NCI-H2171 treated with DMSO at 0.1 percent for 48 hours (cell line): Measurements from ENCODE around the gene BLVRB.
"Not testable (repeated sequence)": the region's sequence is repeated elsewhere in the genome, so short reads cannot be mapped to it uniquely, and the experiment has no call there.

Source experiments
- DNase-seq: peaks from one replicate; lab custom pipeline; 2025; lab: John Stamatoyannopoulos, UW

Gene BLVRB

GRCh38 chr19:40422748-40423566 is 42.6 kb downstream of the BLVRB start:
- no peak for DNase-seq

GRCh38 chr19:40421993-40422747 is 43.4 kb downstream of the BLVRB start:
- DNase-seq = no peak

DNA sequence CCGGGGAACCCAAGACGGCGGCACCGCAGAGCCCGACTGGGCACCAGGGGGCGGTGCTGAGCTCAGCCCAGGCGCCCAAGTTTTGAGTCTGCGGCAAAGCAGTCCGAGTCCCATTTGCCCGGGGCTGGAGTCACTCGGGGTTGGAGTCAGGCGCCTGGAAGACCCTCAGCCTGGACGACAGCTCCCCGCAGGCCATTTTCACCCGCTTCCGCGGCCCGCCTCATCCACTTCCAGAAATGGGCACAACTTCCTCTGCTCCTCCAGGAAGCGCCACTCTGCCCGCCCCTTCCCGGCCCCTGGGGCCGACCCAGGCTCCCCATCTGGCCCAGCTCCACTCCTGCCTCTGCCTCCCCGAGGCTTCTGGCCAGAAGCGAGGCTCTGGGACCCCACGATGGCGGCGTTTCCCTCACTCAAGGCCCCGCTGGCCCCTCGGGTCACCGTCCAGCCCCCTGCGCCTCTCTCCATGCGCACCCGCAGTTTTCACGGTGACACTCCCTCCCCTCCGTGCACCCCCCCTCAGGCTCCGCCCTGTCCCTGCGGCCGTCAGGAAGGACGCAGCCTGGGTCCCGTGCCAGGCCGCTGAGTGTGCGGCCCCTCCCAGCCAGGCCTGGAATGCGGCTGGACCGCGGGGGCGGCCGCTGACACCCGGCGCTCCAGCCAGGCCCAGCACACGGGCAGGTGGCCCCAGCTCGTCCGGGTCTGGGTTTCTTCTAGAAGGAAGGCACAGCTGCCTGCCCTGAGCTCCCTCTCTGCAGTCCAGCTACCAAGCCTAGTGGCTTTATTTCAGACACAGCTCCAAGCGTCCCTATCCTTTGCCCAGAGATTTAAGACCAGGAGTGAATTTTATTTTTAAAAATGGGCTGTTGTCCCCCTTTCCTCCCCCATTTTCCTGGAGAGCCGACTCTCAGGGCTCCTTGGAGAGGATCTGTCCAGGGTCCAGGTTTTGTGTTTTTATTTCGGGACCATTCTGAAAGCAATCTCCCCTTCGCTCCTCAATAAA is 44.5 kb downstream of the BLVRB start:
- peak; percentile 79 for DNase-seq

GRCh38 chr19:40420451-40420765 is 45.1 kb downstream of the BLVRB start:
- DNase-seq = no peak

DNA sequence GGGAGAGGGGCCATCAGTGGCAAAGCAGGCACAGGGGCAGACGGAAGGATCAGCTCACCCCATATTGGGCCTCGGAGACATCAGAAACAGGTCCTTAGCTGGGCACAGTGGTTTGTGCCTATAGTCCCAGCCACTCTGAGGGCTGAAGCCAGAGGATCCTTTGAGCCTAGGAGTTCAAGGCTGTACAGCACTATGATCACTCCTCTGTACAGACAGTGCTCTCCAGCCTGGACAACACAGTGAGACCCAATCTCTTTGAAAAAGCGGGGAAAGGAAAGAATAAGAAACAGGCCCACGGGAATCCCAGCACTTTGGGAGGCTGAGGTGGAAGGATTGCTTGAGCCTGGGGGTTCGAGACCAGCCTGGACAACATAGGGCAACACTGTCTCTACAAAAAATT is 45.8 kb downstream of the BLVRB start:
- DNase-seq = no peak

DNA sequence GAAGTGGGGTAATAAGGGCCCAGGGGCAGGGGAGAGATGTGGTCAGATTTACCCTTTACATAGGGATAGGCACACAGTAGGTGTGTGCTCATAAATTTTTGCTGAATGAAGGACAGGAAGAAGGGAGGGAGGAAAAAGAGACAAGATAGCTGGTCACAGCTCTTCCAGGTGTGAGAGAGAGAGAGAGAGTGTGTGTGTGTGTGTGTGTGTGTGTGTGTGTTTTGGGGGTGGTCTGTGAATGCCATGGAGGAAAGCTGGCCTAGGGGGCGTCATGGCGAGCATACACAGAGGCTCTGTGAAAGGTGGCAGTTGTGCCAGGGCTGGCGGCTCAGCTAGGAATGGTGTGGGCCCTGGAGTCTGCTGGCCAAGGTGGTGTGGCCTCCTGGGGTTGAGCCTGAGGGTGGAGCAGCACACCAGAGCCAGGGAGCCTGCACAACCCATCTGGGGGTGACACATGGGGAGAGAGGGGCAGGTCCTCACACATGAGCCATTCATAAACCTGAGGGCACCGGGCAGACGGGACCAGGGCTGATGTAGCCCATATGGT is 46.4 kb downstream of the BLVRB start:
- DNase-seq = peak; percentile 85

DNA sequence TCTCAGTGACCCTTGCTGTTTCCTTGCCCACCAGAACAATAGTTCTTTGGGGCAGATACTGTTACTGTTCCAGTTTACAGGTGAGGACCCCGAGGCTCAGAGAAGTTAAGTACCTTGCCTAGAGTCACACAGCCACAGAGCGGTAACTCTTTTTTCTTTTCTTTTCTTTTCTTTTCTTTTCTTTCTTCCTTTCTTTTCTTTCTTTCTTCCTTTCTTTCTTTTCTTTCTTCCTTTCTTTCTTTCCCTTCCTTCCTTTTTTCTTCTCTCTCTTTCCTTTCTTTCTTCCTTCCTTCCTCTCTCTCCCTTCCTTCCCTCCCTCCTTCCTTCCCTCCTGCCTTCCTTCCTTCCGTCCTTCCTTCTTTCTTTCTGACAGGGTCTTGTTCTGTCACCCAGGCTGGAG is 47.5 kb downstream of the BLVRB start:
- DNase-seq = no peak

GRCh38 chr19:40417643-40417981 is 47.9 kb downstream of the BLVRB start:
- no peak for DNase-seq

DNA sequence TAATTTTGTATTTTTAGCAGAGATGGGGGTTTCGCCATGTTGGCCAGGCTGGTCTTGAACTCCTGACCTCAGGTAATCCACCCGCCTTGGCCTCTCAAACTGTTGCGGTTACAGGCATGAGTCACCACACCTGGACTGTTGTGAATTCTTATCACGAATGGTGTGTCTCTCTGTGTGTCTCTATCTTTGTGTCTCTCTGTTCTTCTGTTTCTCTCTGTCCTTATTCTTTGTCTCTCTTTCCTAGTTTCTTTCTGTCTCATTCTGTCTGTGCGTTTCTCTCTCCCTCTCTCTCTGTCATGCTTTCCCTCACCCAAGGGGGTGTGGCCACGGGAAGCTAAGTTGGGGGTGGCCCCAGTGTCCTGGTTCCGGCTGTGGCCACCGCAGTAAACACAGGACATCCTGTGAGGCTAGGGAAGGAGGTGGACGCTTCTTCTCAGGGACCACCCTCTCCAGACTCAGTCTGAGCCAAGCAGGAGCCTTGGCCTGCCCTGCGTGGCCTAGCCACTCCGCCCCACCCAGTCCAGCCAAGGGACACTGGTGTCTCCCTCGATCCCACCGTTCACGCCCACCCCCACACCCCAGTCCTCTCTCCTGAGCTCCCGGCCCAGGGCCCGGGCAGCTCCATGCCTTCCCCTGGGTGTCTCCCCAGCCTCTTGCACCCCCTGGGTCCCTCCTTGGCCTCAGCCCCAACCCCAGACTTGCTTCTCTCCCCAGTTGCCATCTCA is 48.5 kb downstream of the BLVRB start:
- no peak for DNase-seq

DNA sequence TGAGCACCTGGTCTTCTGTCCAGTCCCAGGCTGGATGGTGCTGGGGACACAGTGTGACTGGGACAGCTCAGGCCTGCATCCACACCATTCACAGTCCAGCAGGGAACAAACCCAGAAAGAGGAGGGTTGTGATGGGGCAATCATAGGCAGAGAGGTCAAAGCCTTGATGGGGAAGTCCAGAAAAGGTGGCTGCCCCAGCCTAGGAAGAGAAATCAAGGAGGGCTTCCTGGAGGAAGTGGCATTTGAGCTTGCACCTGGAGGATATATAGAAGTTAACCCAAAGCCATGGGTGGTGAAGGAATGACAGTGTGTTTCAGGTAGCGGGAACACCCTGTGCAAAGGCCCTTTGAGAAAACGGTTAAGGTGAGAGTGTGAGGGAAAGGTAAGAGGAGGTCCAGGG is 49.8 kb downstream of the BLVRB start:
- DNase-seq = no peak

GRCh38 chr19:40414542-40415535 is 50.7 kb downstream of the BLVRB start:
- no peak for DNase-seq

DNA sequence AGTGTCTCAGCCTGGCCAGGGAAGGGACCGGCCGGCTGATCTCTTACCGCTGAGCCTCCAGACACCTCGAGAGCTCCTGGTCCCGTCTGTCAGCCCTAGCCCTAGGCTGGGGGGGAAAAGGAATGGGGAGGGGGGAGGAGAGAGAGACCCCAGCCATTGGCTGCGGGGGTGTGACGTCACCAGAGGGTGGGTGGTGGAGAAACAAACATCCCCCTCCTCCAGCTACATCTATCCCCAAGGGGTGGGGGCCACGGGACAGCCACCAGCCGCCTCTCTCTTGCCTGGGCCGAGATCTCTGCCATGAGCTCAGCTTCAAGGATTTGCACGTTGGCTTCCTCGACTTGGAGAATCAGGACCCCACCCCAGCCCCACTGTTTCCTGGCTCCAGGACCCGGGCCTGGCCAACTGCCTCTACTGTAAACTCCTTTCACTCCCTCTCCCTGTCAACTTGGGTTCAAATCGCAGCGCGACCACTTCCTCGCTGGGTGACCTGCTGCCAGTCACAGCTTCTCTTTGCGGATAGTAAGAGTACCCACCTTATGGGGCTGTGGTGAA is 52.2 kb downstream of the BLVRB start, which contains the start of gene PRX:
TSS of gene PRX (minus strand) at position 88 of the 555 bp plus-strand sequence. CDS start 5,446 bp downstream, outside the sequence.
- DNase-seq = no peak

DNA sequence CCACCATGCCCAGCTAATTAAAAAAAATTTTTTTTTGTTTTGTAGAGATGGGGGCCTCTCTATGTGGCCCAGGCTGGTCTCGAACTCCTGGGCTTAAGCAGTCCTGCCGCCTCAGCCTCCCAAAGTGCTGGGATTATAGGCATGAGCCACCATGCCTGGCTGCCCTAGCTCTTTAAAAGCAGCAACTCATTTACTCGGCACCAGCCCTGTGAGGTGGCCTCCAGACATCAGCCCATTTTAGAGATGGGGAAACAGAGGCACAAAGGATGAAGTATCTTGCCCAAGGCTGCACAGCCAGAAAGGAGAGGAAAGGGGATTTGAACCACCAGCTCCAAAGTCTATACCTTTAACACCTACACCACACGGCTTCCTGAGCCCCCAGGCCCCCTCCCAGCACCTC is 52.7 kb downstream of the BLVRB start:
- no peak for DNase-seq

DNA sequence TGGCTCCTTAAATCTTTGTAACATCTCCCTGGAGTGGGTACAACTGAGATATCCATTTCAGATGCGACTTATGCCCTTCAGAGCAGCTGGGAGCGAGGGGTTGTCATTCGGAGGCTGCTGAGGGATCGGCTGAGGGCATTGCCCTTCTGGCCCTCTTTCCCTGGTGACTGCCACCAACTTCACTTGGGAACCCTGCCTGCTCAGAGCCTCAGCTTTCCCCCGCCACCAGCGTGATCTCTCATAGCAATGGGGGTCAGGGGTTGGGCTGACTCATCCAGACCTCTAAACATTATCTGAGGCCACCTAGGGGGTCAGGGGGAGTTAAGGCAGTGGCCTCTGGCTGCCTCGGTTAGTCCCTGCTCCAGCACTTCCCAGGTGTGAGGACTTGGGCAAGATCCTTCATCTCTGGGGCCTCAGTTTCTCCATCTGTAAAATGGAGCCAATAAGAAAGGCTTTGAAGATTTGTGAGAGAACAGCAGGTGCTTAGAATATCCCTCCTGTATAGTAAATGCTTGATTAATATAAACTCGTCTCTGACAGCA is 53.5 kb downstream of the BLVRB start:
- DNase-seq = no peak

- no peak for DNase-seq
Measured at GRCh38 chr19:40411125-40411842, 54.3 kb downstream of the BLVRB start.

DNA sequence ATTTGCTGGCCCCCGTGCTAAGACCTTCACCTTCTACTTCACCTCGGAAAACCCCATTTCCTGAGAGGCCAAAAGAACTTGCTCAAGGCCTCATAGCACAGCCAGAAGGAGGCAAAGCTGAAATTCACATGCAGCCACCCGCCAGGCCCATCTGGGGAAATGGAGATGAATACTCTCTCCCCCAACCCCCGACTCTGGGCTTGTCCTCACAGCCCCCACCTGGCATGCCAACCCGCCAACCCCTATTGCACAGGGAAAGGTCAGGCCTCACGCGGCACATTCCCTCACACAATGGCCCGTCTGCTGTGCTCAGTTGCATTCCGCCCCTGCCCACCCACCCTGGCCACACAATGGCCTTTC is 55.5 kb downstream of the BLVRB start:
- no peak for DNase-seq

GRCh38 chr19:40408598-40408925 is 57.0 kb downstream of the BLVRB start:
- DNase-seq = not testable (repeated sequence)

- DNase-seq = no peak
Measured at GRCh38 chr19:40407714-40408597, 57.6 kb downstream of the BLVRB start.
